Measurements from ENCODE around the gene TRIM41.

TRIM41 gene

DNA sequence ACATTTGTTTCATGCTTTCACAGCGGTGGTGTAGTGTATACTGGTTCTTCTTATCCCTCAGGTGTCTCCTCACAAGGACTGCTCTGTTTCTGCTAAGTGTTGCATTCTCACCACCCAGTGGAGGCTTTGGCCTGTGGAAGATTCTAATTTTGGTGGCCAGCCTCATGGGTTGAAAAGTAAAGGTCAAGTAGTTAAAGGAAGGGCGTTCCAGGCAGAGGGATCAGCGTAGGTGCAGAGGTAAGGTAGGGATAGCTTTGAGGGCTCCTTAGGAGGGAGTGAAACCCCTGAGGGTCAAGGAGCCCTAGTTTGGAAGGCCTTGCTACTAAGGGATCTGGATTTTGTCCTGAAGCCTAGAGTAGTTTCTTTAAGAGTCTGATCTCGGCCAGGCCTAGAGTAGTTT is 25.2 kb downstream of the TRIM41 start:
- TF ChIP-seq REST (IDR thresholded peaks at IDR 0.05; ENCODE audit: low read depth) (no peak), TCF12 (IDR thresholded peaks at IDR 0.05; ENCODE audit: low read depth) (no peak), EP300 (IDR thresholded peaks at IDR 0.05; ENCODE audit: borderline replicate concordance) (no peak), CEBPB (IDR thresholded peaks at IDR 0.05) (no peak), RAD21 (IDR thresholded peaks at IDR 0.05; ENCODE audit: low read depth) (no peak), FOXM1 (IDR thresholded peaks at IDR 0.05; ENCODE audit: borderline replicate concordance, low read depth) (no peak)

DNA sequence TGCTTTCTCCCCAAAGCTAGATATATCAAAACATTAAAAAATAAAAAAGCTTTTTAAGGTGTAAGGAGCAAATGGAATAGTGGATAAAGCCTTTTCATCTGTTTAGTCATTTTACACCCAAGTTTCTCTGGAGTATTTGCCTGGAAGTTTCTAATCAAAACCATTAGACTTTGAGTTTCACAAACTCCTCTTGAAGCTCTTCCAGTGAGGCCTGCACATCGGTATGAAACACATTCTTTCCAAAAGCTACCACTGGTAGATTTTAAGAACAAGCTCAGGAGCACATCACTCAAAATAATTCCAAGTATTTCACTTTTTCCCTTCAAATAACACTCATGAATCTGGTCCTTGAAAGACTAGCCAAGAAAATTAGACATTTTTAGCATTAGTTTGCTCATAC is 32.2 kb downstream of the TRIM41 start:
- no peak for TF ChIP-seq RAD21 (IDR thresholded peaks at IDR 0.05; ENCODE audit: low read depth)
- TF ChIP-seq CEBPB (IDR thresholded peaks at IDR 0.05) = no peak
- TF ChIP-seq NFIC (IDR thresholded peaks at IDR 0.05) = no peak

GRCh38 chr5:181255836-181256578 is 32.9 kb downstream of the TRIM41 start:
- no peak for TF ChIP-seq NFIC (IDR thresholded peaks at IDR 0.05)
- TF ChIP-seq YY1 (IDR thresholded peaks at IDR 0.05; ENCODE audit: low read depth) = no peak
- TF ChIP-seq MAX (IDR thresholded peaks at IDR 0.05) = no peak
- TF ChIP-seq TAF1 (IDR thresholded peaks at IDR 0.05; ENCODE audit: low read depth) = no peak
- no peak for TF ChIP-seq CEBPB (IDR thresholded peaks at IDR 0.05)
- no peak for TF ChIP-seq EGR1 (IDR thresholded peaks at IDR 0.05)

- TF ChIP-seq EP300 (IDR thresholded peaks at IDR 0.05; ENCODE audit: borderline replicate concordance) = no peak
- no peak for TF ChIP-seq TAF1 (IDR thresholded peaks at IDR 0.05; ENCODE audit: low read depth)
- TF ChIP-seq YY1 (IDR thresholded peaks at IDR 0.05; ENCODE audit: low read depth) = no peak
- TF ChIP-seq ZBTB7A (IDR thresholded peaks at IDR 0.05; ENCODE audit: low read depth) = no peak
Observed at GRCh38 chr5:181258576-181258975, 35.5 kb downstream of the TRIM41 start.

- no peak for TF ChIP-seq MAX (IDR thresholded peaks at IDR 0.05)
- no peak for TF ChIP-seq TAF1 (IDR thresholded peaks at IDR 0.05; ENCODE audit: low read depth)
- no peak for TF ChIP-seq REST (IDR thresholded peaks at IDR 0.05; ENCODE audit: low read depth)
- TF ChIP-seq EP300 (IDR thresholded peaks at IDR 0.05; ENCODE audit: borderline replicate concordance) = no peak
- TF ChIP-seq USF1 (IDR thresholded peaks at IDR 0.05) = no peak
- TF ChIP-seq YY1 (IDR thresholded peaks at IDR 0.05; ENCODE audit: low read depth) = no peak
- TF ChIP-seq CREB1 (IDR thresholded peaks at IDR 0.05; ENCODE audit: low read depth) = no peak
- no peak for TF ChIP-seq NFIC (IDR thresholded peaks at IDR 0.05)
- no peak for TF ChIP-seq RAD21 (IDR thresholded peaks at IDR 0.05; ENCODE audit: low read depth)
- TF ChIP-seq TEAD4 (IDR thresholded peaks at IDR 0.05) = no peak
- TF ChIP-seq ZBTB7A (IDR thresholded peaks at IDR 0.05; ENCODE audit: low read depth) = no peak
- no peak for TF ChIP-seq TCF12 (IDR thresholded peaks at IDR 0.05; ENCODE audit: low read depth)
- TF ChIP-seq CEBPB (IDR thresholded peaks at IDR 0.05) = no peak
Observed at GRCh38 chr5:181259283-181259682, 36.2 kb downstream of the TRIM41 start.

DNA sequence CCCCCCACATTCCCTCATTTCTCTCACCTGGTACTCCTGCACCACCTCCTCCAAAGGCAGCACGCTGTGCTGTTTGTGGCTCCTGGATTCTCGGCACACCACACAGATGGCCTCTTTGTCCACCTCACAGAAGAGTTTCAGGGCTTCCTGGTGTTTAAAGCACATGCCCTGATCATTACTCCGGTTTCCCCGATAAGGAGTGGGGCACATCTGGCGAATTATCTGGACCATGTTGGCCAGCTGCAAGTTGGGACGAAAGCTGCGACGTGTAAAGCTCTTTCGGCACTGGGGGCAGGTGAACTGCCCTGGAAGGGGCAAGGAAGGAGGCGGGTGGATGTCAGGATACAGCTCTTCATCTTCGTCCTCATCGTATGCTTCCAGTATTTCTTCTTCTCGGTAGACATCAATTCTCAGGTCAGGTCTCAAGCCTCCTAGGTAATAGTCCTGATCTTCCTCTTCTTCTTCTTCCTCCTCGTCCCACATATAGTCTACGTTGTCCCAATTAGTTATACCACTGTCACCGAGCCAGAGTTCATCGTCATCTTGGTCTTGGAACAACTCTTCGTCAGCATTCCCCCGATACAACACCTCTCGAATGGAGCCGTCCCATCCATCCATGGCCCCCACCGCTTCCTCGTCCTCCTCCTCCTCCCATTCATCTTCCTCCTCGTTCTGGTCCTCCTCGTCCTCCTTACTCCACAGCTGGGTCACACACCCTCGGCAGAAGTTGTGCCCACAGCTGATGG is 37.1 kb downstream of the TRIM41 start:
- TF ChIP-seq ZBTB7A (IDR thresholded peaks at IDR 0.05; ENCODE audit: low read depth) = no peak
- no peak for TF ChIP-seq TEAD4 (IDR thresholded peaks at IDR 0.05)
- TF ChIP-seq REST (IDR thresholded peaks at IDR 0.05; ENCODE audit: low read depth) = no peak
- no peak for TF ChIP-seq TAF1 (IDR thresholded peaks at IDR 0.05; ENCODE audit: low read depth)
- no peak for TF ChIP-seq USF1 (IDR thresholded peaks at IDR 0.05)
- no peak for TF ChIP-seq RAD21 (IDR thresholded peaks at IDR 0.05; ENCODE audit: low read depth)
- no peak for TF ChIP-seq NFIC (IDR thresholded peaks at IDR 0.05)
- TF ChIP-seq YY1 (IDR thresholded peaks at IDR 0.05; ENCODE audit: low read depth) = no peak
- no peak for TF ChIP-seq CEBPB (IDR thresholded peaks at IDR 0.05)

All from Ishikawa (cell line).